Frontal cortex (tissue), 4 donors: ENCODE measurements around the gene SEMA5A. TPM values are rescaled to one million over a fixed set of nuclear protein-coding genes. Genes with fewer than 3 reads are reported as not detected.

ENCODE experiments used
- DNase-seq, 2 donors: peaks; one replicate each; pipeline ENCODE4 v3.0.0; 2012; ENCODE audit warnings: low spot score in 2 of 2
- FAIRE-seq: peaks from 2 replicates; lab custom pipeline; 2012; peaks lifted over from hg19 to GRCh38; lab: Jason Lieb, UNC
- small RNA-seq: library from RNA; depleted of rRNA; stranded (forward); fragments of <200 nt; gene quantifications from one replicate; pipeline ENCODE3, GENCODE V24; 2014
- total RNA-seq: library from RNA; depleted of rRNA; stranded (reverse); fragments of >200 nt; gene quantifications from one replicate; pipeline ENCODE4 v1.2.3, GENCODE V29; 2014
- donor health status: control.
- donor health status: control.
- donor health status: control.

The SEMA5A gene
- total RNA-seq, 1 donor from 2014 or later, result 9.0 TPM

DNA sequence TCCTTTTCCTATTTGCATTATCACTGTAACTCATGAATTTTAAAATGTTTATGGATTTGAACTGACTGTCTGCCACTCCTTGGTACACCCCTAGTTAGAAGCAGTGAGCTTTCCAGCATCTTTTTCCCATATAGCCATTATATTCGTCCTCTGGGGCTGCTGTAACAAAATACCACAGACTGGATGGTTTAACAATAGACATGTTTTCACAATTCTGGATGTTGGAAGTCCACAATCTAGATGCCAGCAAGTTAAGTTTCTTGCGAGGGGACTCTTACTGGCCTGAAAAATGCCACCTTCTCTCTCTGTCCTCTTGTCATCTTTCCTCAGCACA lies 530.0 kb downstream of the SEMA5A start:
- no peak for FAIRE-seq
- DNase-seq, result no peak

- DNase-seq (no peak), FAIRE-seq (no peak)
These were observed 530.5 kb downstream of the SEMA5A start for GRCh38 chr5:9015260-9015936.

GRCh38 chr5:9013147-9013546 lies 532.7 kb downstream of the SEMA5A start:
- DNase-seq, result no peak

DNA sequence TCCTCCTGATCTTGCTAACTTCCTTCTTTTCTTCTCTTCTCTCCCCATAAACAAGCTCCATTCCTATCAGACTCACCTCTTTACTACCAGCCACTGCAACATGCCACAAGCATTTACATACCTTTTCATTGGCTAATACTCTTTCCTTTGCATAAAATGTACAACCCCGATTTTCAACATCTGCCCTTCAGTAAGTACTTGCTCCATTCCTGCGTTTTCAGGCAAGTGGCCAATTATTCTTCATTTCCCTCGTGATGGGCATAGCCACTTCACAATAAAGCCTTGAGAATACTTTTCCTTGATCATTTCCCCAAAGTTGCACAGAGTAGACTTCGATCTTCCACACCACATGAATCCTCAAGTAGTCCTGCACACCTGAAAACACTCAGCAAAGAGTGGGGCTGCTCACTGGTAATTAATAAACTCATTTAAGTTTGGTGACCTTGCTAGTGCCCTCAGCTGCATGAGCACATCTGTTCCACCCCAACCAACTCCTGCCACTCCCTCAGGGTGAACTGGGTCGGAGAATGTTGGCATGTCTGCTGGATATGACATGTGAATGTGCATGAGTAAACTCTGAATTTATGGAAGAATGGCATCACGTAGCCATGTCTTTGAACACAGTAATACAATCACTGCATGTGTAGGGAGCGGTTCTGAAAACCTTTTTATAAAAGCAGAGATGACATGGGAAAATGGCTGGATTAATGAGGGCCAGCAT lies 535.8 kb downstream of the SEMA5A start:
- DNase-seq (no peak), FAIRE-seq (no peak)

More at GRCh38 chr5:9013147-9013546, 532.7 kb downstream of the SEMA5A start:
- FAIRE-seq, result no peak

GRCh38 chr5:8997542-8998070 lies 548.3 kb downstream of the SEMA5A start:
- no peak for FAIRE-seq
- DNase-seq, result no peak

DNA sequence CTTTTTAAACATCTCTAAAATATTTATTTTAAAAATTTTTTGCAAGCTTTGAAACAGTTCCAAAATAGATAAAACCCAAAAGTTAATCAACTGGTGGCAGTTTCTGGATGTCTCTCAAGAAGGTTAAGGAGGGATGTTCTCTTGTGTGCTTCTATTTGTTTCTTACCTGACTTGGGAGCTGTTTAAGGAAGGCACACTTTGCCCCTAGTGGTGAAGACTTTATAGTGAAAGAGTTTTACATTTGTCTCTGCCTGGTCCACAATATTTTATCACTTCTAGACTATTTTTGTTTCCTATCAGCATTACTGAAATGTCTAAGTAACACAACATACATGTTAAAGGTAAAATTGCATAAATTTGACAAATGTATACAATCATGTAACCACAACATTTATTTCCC lies 552.8 kb downstream of the SEMA5A start:
- FAIRE-seq (no peak), DNase-seq (no peak)

Small RNA genes lying within 50 kb of the gene (small RNA-seq; reads per million reads assigned to genes)
- gene MIR4636 (0.18 reads per million), gene SNORD123 (36.5 reads per million, percentile 97 among the genes with 10 or more reads in this experiment)

Other genes with a start within 250 kb of the SEMA5A start
- not detected for gene TAS2R1, start 84.3 kb upstream of the SEMA5A start, total RNA-seq